ENCODE measurements around the gene IRAG1.

GRCh38 chr11:10667521-10667885 lies 26.1 kb downstream of the IRAG1 start:
- TF ChIP-seq, protein P1, sequence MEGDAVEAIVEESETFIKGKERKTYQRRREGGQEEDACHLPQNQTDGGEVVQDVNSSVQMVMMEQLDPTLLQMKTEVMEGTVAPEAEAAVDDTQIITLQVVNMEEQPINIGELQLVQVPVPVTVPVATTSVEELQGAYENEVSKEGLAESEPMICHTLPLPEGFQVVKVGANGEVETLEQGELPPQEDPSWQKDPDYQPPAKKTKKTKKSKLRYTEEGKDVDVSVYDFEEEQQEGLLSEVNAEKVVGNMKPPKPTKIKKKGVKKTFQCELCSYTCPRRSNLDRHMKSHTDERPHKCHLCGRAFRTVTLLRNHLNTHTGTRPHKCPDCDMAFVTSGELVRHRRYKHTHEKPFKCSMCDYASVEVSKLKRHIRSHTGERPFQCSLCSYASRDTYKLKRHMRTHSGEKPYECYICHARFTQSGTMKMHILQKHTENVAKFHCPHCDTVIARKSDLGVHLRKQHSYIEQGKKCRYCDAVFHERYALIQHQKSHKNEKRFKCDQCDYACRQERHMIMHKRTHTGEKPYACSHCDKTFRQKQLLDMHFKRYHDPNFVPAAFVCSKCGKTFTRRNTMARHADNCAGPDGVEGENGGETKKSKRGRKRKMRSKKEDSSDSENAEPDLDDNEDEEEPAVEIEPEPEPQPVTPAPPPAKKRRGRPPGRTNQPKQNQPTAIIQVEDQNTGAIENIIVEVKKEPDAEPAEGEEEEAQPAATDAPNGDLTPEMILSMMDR (IDR thresholded peaks at IDR 0.05; ENCODE audit: poor library complexity, severe bottlenecking), result no peak
- TF ChIP-seq TAF1 (IDR thresholded peaks at IDR 0.05; ENCODE audit: low read depth) (no peak), MXI1 (conservative IDR thresholded peaks at IDR 0.05; ENCODE audit: poor library complexity, severe bottlenecking) (no peak), POLR2AphosphoS5 (IDR thresholded peaks at IDR 0.05) (no peak), RAD21 (conservative IDR thresholded peaks at IDR 0.05) (no peak), EZH2 (IDR thresholded peaks at IDR 0.05; ENCODE audit: borderline replicate concordance, insufficient read depth, low read length, poor library complexity, severe bottlenecking) (no peak), SMC3 (conservative IDR thresholded peaks at IDR 0.05; ENCODE audit: poor library complexity) (no peak)
- TF ChIP-seq, protein P2, sequence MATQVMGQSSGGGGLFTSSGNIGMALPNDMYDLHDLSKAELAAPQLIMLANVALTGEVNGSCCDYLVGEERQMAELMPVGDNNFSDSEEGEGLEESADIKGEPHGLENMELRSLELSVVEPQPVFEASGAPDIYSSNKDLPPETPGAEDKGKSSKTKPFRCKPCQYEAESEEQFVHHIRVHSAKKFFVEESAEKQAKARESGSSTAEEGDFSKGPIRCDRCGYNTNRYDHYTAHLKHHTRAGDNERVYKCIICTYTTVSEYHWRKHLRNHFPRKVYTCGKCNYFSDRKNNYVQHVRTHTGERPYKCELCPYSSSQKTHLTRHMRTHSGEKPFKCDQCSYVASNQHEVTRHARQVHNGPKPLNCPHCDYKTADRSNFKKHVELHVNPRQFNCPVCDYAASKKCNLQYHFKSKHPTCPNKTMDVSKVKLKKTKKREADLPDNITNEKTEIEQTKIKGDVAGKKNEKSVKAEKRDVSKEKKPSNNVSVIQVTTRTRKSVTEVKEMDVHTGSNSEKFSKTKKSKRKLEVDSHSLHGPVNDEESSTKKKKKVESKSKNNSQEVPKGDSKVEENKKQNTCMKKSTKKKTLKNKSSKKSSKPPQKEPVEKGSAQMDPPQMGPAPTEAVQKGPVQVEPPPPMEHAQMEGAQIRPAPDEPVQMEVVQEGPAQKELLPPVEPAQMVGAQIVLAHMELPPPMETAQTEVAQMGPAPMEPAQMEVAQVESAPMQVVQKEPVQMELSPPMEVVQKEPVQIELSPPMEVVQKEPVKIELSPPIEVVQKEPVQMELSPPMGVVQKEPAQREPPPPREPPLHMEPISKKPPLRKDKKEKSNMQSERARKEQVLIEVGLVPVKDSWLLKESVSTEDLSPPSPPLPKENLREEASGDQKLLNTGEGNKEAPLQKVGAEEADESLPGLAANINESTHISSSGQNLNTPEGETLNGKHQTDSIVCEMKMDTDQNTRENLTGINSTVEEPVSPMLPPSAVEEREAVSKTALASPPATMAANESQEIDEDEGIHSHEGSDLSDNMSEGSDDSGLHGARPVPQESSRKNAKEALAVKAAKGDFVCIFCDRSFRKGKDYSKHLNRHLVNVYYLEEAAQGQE (IDR thresholded peaks at IDR 0.05; ENCODE audit: borderline replicate concordance), result no peak

All from neural cell (in vitro differentiated cells).